ENCODE measurements around the gene MYT1. TPM values are rescaled to one million over a fixed set of nuclear protein-coding genes. Genes with fewer than 3 reads are reported as not detected.

Gene MYT1
- total RNA-seq, 1 experiment from 2014 or later: 0.22 TPM

Other genes starting within 250 kb of the MYT1 start
- gene UCKL1, start 208.0 kb upstream of the MYT1 start, total RNA-seq (2014; rRNA removed): 37.2 and 47.4 TPM in 2 replicates
- 18.0 and 24.1 TPM in 2 replicates for gene ZNF512B, start 194.5 kb upstream of the MYT1 start, total RNA-seq (2014; rRNA removed)
- 7.4 and 13.4 TPM in 2 replicates for gene SAMD10, start 184.8 kb upstream of the MYT1 start, total RNA-seq (2014; rRNA removed)
- gene PRPF6, start 183.3 kb upstream of the MYT1 start, total RNA-seq (2014; rRNA removed): 67.1 and 87.2 TPM in 2 replicates
- gene C20orf204, start 128.3 kb upstream of the MYT1 start, total RNA-seq (2014; rRNA removed): 2.1 and 3.4 TPM in 2 replicates
- gene SOX18, start 114.8 kb upstream of the MYT1 start, total RNA-seq (2014; rRNA removed): 1.1 and 1.5 TPM in 2 replicates
- gene TCEA2, start 101.3 kb upstream of the MYT1 start, total RNA-seq (2014; rRNA removed): 19.1 and 23.4 TPM in 2 replicates
- gene RGS19, start 84.9 kb upstream of the MYT1 start, total RNA-seq (2014; rRNA removed): 43.2 and 54.3 TPM in 2 replicates
- 5.6 and 7.4 TPM in 2 replicates for gene OPRL1, start 84.4 kb upstream of the MYT1 start, total RNA-seq (2014; rRNA removed)
- 0.98 and 1.1 TPM in 2 replicates for gene LKAAEAR1, start 80.1 kb upstream of the MYT1 start, total RNA-seq (2014; rRNA removed)
- not detected in 2 replicates for gene NPBWR2, start 56.9 kb upstream of the MYT1 start, total RNA-seq (2014; rRNA removed)
- gene PCMTD2, start 91.3 kb downstream of the MYT1 start, total RNA-seq (2014; rRNA removed): 45.7 and 57.8 TPM in 2 replicates

Data from PC-3 (cell line).